GM21447 (cell line): ENCODE measurements around the gene BLOC1S1.

Experiments
- ATAC-seq: cut with Tn5 transposase; IDR thresholded peaks from one replicate; pipeline ENCODE4 v1.9.1; 2021; ENCODE audit not compliant: unreplicated experiment

BLOC1S1 gene

DNA sequence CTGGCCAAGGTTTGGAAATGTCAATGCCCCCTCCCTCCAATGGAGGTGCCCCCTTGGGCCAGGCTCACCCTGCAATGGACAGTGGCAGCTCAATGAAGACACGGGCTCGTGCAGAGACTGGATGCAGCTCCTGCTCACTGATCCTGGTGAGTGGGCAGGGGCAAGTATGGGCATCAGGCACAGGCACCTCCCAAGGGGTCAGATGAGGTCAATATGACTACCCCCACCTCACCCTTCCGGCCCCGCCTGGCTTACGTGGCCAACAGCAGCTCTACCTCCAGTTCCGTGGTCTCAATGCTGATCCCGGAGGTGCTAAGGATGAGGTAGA, 21.7 kb upstream of the BLOC1S1 start:
- ATAC-seq = no peak

DNA sequence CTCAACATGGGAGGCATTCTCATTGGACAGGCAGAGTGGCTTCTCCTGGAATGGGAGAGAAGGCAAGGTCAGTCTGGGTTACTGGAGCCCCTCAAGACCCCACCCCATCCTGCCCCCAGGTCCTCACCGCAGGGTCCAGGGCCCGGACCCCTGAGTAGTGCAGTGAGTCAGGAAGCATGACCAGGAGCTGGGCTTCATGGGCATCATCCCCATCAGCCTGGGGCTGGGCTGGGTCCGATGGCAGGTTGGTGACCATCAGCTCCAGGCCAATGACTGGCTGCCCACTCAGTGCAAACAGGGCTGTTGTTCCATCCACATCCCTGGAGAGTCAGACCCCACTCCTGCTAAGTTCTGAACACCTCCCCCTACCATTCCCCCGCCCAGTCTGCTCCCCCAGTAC, 21.2 kb upstream of the BLOC1S1 start:
- no peak for ATAC-seq

DNA sequence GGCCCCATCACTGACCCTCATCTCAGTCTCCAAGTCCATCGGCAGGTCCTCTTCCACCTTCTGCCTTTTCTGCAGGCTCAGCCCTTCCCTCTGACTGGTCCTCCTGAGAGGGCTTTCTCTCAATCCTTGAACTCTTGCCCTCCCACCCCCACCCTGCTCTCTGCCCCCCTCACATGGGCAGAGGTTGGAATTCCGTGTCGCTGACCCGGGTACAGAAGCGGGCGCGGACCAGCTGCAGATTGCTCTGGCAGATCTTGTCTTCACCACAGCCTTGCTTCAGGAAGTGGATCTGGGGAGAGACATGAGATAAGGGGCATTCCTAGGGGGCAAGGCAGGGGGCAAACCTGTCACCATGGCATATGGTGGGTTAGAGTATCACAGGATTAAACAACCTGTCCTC, 20.5 kb upstream of the BLOC1S1 start:
- no peak for ATAC-seq

DNA sequence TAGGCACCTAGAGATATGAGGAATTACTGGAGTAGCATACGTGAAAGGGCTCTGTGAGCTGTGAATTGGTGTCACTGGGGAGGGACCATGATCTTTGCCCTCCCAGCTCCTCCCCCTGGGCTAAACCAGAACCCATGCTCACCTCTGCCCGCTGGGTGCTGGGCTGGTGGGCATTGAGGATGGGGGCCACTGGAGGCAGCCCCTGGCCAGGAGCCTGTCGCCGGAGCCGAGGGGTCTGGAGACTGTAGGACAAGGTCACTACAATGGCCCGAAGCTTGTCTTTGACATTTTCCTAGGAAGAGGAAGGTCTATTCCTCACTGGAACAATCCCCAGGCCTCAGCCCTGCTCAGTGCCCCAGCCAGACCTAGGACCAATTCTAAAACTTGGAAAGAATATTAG, 19.7 kb upstream of the BLOC1S1 start:
- no peak for ATAC-seq

DNA sequence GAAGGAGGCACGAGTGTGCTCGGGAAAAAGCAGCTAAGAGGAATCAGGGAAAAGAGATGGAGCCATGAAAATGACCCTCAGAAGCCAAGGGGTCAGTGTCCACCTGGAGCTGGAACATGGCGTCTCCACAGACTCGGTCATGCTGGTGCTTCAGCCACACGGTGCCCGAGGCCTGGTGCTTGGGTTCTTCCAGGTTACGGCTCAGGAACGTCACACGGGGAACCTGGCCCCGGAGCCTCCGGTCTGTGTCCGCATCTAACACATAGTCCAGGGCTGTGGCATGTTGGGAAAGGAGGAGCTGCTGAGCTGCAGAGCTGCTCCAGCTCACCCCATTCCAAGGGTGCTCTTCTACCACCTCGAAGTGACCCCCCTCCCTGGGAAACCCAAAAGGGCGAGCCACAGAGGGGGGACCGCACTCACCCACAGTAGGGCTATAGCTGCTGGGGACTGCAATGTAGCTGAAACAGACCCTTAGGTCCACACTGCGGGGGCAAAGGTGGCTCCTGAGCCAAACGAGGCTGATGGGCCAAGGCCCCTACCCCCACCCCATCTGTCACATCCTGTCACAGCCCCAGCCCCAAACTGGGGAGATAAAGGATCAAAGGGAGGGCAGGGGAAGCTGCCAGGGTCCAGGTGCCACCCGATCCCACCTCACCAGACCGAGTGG, 18.9 kb upstream of the BLOC1S1 start:
- ATAC-seq = no peak

DNA sequence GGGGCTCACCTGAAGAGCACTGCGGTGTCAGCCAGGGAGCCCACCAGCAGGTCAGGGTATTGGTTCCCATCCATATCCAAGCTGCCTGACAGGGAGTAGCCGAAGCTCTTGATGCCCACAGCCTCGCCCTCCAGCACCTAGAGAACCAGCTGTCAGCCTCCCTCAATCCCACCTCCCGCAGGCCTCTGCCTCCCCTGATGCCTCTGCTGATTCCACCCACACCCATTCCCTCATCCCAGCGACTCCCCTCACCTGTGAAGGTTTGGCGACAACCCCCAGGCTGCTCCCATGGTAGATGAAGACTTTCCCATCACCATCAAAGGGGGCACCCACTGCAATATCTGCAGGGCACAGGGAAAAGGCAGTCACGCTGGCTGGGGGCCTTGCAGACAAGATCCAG, 18.2 kb upstream of the BLOC1S1 start:
- ATAC-seq = no peak

DNA sequence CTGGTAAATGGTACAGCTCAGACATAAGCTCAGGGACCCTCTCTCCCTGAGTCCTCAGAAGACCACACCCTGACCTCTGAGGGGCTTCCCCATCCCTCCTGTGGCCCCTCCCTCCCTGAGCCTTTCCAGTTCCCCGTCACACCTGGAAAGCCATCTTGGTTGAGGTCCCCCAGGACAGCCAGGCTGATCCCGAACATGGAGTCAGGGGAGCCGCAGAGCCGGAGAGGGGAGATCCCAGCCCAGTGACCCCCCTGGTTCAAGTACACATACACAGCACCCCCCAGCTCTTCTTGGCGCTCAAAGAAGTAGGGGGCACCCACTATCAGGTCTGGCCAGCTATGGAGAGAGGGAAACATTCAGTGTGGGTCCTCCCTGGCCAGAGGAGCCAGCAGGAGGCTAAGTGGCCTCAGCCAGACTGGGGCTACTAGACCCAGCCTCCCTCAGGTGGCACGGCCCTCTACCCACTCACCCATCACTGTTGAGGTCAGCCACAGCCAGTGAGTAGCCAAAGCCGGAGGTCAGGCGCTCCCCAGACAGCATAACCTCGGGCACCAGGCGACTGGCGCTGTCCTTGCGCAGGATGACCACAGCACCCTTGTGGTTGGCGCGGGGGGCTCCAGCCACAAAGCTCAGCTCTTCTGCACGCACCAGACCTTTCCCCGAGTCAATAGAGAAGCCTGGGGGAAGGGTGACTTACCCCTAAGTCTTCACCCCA, 17.4 kb upstream of the BLOC1S1 start:
- ATAC-seq = no peak

DNA sequence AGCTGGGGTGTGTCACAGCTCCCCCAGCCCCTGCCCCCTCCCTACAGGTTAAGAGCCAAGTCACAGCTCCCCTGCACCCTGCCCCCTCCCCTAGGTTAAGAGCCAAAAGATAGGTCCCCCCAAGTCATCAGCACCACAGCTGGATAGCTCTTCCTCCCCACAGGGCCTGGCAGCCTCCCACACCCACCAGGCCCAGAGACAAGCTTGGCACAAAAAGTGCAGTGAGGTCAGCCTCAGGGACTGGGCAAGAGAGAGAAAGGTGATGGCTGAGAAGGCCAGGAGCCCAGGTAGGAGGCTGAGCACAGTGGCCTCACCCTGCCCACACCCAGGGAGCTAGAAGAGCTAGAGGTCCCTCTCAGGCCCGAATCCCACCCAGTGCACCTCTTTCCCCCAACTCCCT, 16.9 kb upstream of the BLOC1S1 start:
- ATAC-seq = no peak

DNA sequence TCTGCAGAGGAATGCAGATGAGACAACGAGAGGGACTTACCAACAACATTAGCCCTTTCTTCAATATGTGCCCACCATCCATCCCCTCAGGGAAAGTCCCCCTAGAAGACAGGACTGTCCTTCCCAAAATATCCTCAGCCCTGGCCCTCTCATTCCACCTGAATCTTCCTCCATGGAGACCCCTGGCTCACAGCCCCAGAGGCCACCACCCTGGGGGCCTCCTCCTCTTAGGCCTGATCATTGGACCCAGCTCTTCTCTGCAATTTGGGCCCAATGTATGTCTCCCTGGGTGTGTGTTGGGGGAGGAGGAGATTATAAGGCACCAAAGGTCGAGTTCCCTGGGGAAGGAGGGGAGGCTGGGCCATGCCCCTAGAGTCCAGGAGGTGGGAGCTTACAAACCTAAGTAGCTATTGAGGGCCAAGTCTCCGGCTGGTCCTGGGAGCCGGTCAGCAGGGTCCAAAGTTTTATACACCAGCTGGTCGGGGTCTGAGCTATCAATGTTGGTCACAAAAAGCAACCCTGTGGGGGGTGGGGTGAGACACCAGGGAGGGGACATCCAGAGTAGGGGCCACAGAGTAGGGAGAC, 16.3 kb upstream of the BLOC1S1 start:
- ATAC-seq = no peak

DNA sequence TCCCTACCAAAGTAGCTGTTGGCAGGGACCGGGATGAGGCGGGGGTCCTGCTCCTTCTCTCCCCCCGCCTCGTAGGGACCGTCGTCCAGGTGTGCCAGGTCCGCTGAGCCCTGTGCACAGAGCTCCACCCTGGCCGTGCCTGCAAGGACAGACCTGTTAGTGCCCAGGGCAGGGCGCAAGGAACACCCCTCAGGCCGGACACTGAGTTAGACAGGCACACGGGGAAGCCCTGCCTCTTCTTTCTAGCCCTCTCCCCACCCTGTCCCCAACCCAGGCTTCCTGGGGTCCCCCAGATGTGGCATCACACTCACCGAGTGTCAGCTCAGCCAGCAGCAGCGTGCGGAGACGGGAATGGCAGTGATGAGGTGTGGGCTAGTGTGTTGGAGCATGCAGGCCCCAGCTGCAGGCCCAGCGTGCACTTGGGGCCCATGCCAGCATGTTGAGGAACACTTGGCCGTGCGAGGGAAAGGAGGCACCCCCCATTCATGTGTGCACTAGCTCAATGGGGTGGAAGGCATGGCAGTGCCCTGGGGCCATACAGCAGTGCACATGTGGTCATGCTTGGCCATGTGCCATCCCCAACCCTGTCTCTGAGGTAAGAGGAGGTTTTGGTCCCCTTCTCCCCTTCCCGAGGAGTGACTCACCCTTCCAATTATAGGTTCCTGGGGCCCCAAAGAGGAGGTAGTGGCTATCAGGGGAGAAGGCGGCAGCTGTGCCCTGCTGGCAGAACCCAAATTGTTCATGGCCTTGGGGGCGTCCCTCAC, 15.4 kb upstream of the BLOC1S1 start:
- ATAC-seq = no peak

DNA sequence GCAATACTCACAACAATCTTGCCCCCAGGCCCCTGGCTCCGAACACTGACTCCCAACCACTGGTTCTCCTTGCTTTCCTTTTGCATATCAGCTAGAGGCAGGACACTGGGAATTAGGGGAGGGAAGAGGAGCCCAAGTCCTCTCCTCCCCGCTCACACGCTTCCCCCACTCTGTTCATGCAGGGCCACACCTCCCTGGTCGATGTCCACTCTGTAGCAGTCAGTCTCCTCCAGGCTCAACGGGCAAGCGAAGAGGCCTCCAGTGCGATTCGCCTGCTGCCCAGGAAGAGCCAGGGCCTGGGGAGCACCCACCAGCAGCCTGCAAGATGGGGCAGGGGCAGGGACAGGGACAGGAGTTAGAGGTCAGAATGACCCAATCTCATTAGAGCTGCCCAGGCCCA, 13.0 kb upstream of the BLOC1S1 start:
- no peak for ATAC-seq

DNA sequence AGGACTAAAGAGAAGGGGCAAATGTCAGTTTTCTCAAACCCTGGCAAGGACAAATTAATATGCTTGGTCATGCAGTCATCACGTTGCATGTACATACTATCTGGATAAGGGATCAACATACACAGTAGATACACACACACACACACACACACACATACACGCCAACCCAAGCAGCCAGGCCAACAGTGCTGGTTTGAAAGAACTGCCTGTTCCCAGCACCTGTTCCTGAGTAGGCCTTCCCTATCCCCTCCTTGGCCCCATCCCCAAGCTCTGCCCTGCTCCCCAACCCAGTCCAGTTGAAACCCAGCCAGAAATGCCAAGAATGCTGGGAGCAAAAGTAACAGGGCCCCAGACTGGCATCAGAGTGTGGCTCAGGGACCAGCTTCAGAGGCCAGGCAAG, 12.6 kb upstream of the BLOC1S1 start:
- no peak for ATAC-seq

DNA sequence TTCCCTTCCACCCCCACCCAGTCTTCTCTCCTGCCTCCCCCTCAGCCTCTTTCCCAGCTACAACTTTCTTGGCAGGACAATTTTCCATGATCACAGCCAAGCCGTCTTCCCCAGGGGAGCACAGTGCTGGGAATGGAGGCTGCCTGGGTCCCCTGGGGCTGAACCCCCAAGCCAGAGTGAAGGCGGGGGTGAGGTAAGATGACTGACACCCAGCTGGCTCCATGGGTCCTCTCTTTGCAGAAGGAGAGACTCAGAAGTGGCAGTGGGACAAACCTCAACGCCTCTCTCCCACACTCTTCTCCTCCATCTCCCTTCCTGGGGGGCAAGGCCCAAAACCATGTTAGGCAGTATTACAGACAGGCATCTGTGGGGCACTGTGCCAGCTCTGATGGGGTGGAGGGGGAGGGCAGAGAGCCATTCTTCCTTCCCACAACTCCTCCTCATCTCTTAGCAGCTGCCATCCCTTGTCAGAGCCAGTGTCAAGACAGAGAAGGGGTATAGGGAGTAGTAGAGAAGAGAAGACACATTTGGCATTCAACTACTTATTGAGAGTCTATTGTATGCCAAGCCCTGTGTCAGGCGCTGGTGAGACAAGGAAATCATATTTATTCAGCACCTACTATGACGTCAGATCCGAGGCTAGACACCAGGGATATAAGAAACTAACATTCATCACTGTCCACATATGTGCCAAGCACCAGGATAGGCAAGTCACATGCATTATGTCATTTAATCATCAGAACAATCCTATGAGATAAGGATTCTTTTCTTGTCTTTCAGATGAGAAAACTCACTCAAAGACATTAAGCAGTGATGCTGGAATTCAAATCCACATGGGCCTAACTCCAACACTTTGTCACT, 11.7 kb upstream of the BLOC1S1 start:
- ATAC-seq = no peak

DNA sequence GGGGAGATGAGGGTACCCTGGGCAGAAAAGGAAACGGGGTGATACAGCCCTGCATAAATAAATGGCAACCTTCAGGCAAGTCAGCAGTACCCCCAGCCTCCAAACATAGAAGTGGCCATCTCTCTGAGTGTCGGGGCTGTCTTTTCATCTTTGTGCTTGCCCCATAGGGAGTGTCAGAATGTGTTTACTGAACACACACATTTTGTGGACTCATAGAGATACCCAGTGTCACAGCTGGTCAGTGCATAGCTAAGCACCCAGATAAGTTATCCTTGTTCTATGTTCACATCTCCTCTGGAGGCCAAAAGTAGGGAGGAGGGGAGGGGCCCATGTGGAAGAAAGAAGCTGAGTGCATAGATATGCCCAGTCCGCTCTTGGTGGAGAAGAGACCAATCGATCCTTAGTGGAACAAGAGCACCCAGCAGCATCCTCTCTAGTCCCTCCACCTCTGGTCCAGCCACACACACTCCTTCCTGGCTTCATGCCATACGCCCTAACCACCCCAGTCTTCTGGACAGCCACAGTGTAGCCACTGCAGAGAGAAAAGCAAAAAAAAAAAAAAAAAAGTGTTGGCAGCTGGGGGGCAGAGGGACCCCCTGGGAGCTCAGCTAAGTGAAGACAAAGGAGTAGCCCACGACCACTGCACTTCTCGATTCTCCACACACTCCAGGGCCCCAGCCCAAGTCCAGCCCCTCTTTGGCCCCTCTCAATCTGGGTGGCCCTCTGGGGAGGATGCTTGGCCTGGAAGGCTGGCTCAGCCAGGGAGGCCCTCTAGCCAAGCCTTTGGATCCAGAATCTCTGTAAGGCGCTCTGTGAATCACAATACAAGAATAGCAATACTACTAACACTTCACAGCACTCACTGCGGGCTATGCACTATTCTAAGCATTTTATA, 10.8 kb upstream of the BLOC1S1 start:
- no peak for ATAC-seq

DNA sequence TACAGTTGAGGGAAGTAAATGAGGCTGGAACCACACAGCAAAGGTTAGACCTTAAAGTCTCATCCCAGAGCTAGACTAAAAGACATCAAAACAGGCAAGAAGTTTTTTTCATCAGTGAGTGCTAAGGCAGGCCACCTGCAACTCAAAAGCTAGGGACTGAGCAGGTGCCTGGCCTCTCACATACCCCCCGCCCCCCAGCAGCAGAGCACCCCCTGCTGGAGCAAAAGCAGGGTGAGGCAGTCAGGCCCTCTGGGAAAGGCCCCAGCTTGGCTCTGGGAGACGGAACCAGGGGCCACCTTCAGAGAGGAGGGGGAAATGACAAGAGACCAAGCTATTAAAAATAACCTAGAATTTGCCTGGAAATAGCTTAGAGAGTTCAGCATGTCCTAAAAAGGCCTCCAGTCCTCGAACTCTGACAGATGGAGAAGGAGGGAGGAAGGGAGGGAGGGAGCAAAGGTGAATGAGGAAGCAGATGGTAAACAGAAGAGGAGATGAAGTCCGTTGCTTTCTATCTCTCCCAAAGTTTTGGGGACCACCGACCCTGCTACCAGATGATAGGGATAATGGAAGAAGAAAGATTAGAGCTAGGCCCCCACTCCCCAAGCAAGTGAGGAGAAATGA, 10.0 kb upstream of the BLOC1S1 start:
- no peak for ATAC-seq

DNA sequence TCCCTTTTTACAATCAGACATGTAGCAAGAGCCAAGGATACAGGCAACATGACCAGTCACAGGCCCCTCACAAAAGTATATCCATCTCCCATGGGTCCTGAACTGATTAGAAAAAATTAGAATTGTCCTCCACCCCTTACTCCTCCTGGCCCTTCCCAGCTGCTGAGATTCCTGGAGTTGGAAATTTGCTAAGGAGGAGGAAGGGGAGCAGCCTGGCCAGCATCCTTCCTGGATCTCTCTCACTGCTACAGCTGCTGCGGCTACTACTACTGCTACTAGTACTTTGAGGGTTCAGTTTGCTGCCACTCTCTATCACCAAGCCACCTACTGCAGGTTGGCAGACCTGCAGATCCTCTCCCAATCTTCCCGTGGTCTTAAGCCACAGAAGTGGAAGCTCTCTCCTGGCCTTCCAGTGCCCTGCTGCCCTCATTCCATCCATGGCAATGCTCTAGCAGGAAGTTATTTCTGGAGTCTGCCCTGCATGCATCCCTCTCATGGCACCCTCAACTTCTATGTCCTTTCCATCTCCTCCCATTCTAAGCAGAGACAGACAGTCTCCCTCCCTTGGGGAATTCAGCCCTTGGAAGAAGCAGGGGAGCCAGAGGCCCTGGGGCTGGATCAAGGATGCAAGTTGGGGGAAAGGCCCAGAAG, 9.2 kb upstream of the BLOC1S1 start:
- no peak for ATAC-seq

DNA sequence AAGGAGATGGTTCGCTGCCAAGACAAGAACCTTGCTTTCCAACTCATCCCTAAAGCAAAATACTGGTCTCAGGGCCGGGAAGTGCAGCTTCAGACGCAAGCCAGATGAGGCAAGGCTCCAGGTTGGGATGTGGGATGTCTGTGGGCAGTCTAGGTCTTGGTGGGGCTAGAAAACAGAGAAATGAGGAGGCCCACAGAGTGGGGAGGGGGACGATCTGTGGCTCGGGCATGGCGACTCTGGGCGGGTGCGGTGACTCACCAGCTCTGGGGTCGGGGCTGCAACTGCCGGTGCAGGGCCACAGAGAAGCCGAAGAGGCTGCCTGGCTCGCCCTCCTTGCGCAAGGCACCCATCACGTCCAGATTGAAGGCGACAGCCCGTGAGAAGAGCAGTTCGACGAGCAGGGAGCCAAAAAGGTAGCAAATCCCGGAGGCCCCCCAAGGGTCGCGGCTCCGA, 8.6 kb upstream of the BLOC1S1 start:
- ATAC-seq = no peak

DNA sequence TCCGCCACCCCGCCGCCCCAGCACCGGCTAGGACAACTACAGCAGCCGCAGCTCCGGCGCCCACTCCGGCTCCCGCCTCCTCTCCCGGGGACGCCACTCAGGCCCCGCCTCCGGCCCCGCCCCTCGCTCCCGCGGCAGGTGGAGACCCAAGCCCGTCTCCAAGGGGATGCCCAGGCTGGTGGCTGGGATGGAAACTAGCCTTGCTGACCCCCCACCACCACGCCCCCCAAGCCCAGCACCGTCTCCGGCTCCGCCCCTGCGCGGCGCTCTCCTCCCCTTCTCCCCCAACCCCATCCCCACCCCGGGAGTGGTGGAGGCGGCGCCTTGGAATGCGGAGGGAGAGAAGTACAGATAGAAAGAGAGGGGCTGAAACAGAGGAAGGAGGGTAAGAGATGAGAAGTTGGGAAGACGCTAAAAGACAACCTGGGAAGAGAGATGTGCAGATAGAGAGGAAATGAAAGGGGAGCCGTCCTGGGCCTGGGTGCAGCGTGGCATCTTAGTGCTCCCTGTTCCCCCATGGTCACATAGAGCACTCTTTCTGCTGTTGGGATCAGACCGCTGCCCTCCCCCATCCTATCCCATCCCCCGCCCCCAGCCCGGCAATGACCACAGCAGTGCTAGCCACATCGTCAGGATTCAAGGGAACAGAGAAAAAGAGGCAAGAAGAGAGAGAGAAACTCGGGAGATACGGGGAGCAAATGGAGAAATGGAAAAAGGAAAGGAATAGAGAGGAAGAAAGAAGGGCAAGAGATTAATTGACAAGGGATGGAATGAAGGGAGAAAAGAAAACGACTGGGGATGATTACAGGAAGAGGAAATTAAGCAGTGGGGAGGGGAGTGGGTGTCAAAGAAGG, 7.8 kb upstream of the BLOC1S1 start, which contains the start of gene ITGA7:
Gene ITGA7 (minus strand): TSS at position 64 of the 854 bp plus-strand sequence. CDS start 222 bp downstream, outside the sequence.
- no peak for ATAC-seq
